Suppressor macrophage (primary cell): ENCODE results near the gene MAST3.

ENCODE experiments used
- DNase-seq, 4 experiments: peaks; one replicate each; pipeline ENCODE4 v3.0.0-alpha.2; 2020 to 2022

The MAST3 gene

GRCh38 chr19:18191640-18192062, 94.1 kb downstream of the MAST3 start:
- DNase-seq: no peak

- peak; percentile 99 to 100 (median 100) for DNase-seq
These were observed 95.3 kb downstream of the MAST3 start, which contains the start of gene MPV17L2 for GRCh38 chr19:18192673-18193387. MPV17L2 (plus strand) TSS chr19:18193218; CDS start chr19:18193282, 64 bp downstream.

GRCh38 chr19:18193388-18194180, 96.0 kb downstream of the MAST3 start:
- DNase-seq: no peak

- no peak for DNase-seq
These were observed 96.6 kb downstream of the MAST3 start for GRCh38 chr19:18194181-18194530.

- peak in 2 of 4 experiments; percentile 47 to 55 for DNase-seq
These were observed 97.1 kb downstream of the MAST3 start for GRCh38 chr19:18194554-18195238.

GRCh38 chr19:18196511-18196845, 98.9 kb downstream of the MAST3 start:
- no peak for DNase-seq

GRCh38 chr19:18197306-18197705, 99.7 kb downstream of the MAST3 start:
- no peak for DNase-seq

GRCh38 chr19:18197941-18198340, 100.4 kb downstream of the MAST3 start:
- DNase-seq: no peak

GRCh38 chr19:18198374-18198773, 100.8 kb downstream of the MAST3 start:
- DNase-seq: no peak
